Stomach (tissue), 4 donors: Measurements from ENCODE around the gene STRN3.

Experiments used
- CTCF ChIP-seq, 7 experiments: fragments of 450-650 bp in 4 of 7; fragments of 200-600 bp in 3 of 7; sonication (generic) in 3 of 7; IDR thresholded peaks; one replicate each; pipeline ENCODE4 v1.5.1; 2016 to 2019; ENCODE audit warnings: antibody characterized with exemption in 7 of 7, control low read depth in 2 of 7, mild to moderate bottlenecking in 1 of 7
- POLR2A ChIP-seq, 4 donors: fragments of 450-650 bp; IDR thresholded peaks; one replicate each; pipeline ENCODE4 v1.6.1; 2016; ENCODE audit warnings: antibody characterized with exemption in 4 of 4, control low read depth in 2 of 4, mild to moderate bottlenecking in 1 of 4, moderate library complexity in 1 of 4
- POLR2AphosphoS5 ChIP-seq, 3 donors: sonication (generic); formaldehyde crosslinking; IDR thresholded peaks; one replicate each; pipeline ENCODE4 v1.6.1; 2016; ENCODE audit warnings: antibody characterized with exemption in 3 of 3

- TF ChIP-seq CTCF (IDR thresholded peaks at IDR 0.05) = no peak
- no peak for TF ChIP-seq POLR2AphosphoS5 (IDR thresholded peaks at IDR 0.05)
- TF ChIP-seq POLR2A (IDR thresholded peaks at IDR 0.05) = no peak
These were observed 119.2 kb downstream of the STRN3 start for GRCh38 chr14:30906752-30907658.
